GM12878 (cell line): ENCODE data around the gene TBC1D25. TPM values are rescaled to one million over a fixed set of nuclear protein-coding genes. Genes with fewer than 3 reads are reported as not detected.
A peak's percentile ranks its signal among the peaks of the same experiment; 100 is the strongest.

Experiments used
- ATAC-seq: fragments of 200-7000 bp; cut with Tn5 transposase; 3 replicates; pipeline ENCODE4 v1.9.1; 2020; ENCODE audit warnings: mild to moderate bottlenecking, moderate library complexity
- BruUV-seq: library from RNA; stranded (reverse); fragments of 400-500 nt; replicated peaks from 2 replicates; lab custom pipeline; 2021; lab: Mats Ljungman, UMichigan
- CTCF ChIA-PET: fragments of 300-600 bp; sonication (Branson Sonifier 250); formaldehyde crosslinking; extraction: SDS; loops from one replicate; lab custom pipeline; 2021; ENCODE audit warnings: inconsistent platforms; lab: Yijun Ruan, JAX
- POLR2A ChIA-PET: fragments of 350-600 bp; formaldehyde crosslinking; extraction: SDS; loops from one replicate; lab custom pipeline; 2021; ENCODE audit warnings: inconsistent platforms; lab: Charles Lee
- RAD21 ChIA-PET: fragments of 300-600 bp; sonication (Branson Sonifier 250); formaldehyde crosslinking; loops from one replicate; lab custom pipeline; 2023; ENCODE audit warnings: antibody characterized with exemption; ENCODE audit not compliant: unreplicated experiment; lab: Charles Lee
- SMC1A ChIA-PET: fragments of 300-600 bp; sonication (Branson Sonifier 250); formaldehyde crosslinking; loops from one replicate; lab custom pipeline; 2023; ENCODE audit not compliant: unreplicated experiment, uncharacterized antibody; lab: Charles Lee
- DNase-seq: peaks from one replicate; pipeline ENCODE4 v3.0.0-alpha.2; 2011; ENCODE audit warnings: low read depth, low spot score
- FAIRE-seq: peaks from 3 replicates; lab custom pipeline; 2011; peaks lifted over from hg19 to GRCh38; lab: Jason Lieb, UNC
- H2AFZ ChIP-seq: 2 replicates; pipeline ENCODE4 v1.6.0; 2011; ENCODE audit warnings: low read depth, low read length, control low read depth; ENCODE audit not compliant: control insufficient read depth
- H3K27ac ChIP-seq: 2 replicates; pipeline ENCODE4 v1.5.1; 2011; ENCODE audit warnings: control low read depth; ENCODE audit not compliant: control insufficient read depth, insufficient read depth
- H3K27me3 ChIP-seq, 2 experiments: replicated peaks in 1 of 2; 2 replicates each; pipeline versions ENCODE4 v1.6.0 to v1.6.1; 2011; ENCODE audit warnings: low read length in 1 of 2; ENCODE audit not compliant: control insufficient read depth in 2 of 2, insufficient read depth in 2 of 2
- H3K36me3 ChIP-seq, 2 experiments: 2 replicates each; pipeline ENCODE4 v1.5.1; 2011; ENCODE audit warnings: low read length in 1 of 2; ENCODE audit not compliant: control insufficient read depth in 2 of 2, insufficient read depth in 2 of 2
- H3K4me1 ChIP-seq: 2 replicates; pipeline ENCODE4 v1.6.1; 2011; ENCODE audit warnings: mild to moderate bottlenecking, low read length, moderate library complexity, mixed read lengths; ENCODE audit not compliant: control insufficient read depth, insufficient read depth
- H3K4me2 ChIP-seq: 2 replicates; pipeline ENCODE4 v1.6.0; 2011; ENCODE audit warnings: control low read depth; ENCODE audit not compliant: control insufficient read depth, insufficient read depth
- H3K4me3 ChIP-seq: fragments of 200-600 bp; sonication (generic); 2 replicates; pipeline ENCODE4 v1.5.1; 2016
- H3K79me2 ChIP-seq: 2 replicates; pipeline ENCODE4 v1.6.0; 2011; ENCODE audit warnings: low read length; ENCODE audit not compliant: control insufficient read depth, insufficient read depth
- H3K9ac ChIP-seq: 2 replicates; pipeline ENCODE4 v1.8.0; 2011; ENCODE audit warnings: low read length, control low read depth, mixed read lengths; ENCODE audit not compliant: control insufficient read depth, insufficient read depth
- H3K9me3 ChIP-seq: replicated peaks from 3 replicates; pipeline ENCODE4 v1.5.1; 2011; ENCODE audit warnings: mild to moderate bottlenecking, low read length; ENCODE audit not compliant: control insufficient read depth, insufficient read depth
- H4K20me1 ChIP-seq: 2 replicates; pipeline ENCODE4 v1.6.0; 2011; ENCODE audit not compliant: control insufficient read depth, insufficient read depth
- IKZF2 ChIP-seq, 2 experiments: fragments of 450-650 bp; IDR thresholded peaks; 2 replicates each; pipeline ENCODE4 v1.6.1; 2017; ENCODE audit warnings: mild to moderate bottlenecking in 2 of 2, moderate library complexity in 2 of 2
- WGBS: methylation state at CpG from one replicate; pipeline ENCODE4 v1.1.6; 2016; ENCODE audit warnings: low lambda C conversion rate; ENCODE audit not compliant: insufficient replicate concordance, insufficient coverage; ENCODE audit errors: missing lambda C conversion rate; 5-methylcytosine and 5-hydroxymethylcytosine counted together
- in situ Hi-C: fragments of 300-500 bp; cut with MboI; formaldehyde crosslinking; loops from 9 replicates; pipeline ENCODE4 v1.14.3; 2018; ENCODE audit warnings: mixed read lengths
- intact Hi-C: fragments of 100-400 bp; cut with micrococcal nuclease; formaldehyde crosslinking; loops from one replicate; pipeline ENCODE4 v1.14.2; 2022; ENCODE audit not compliant: unreplicated experiment
- polyA plus RNA-seq, 11 experiments: library from polyadenylated mRNA; depleted of rRNA in 4 of 11; unstranded in 6 of 11; stranded (reverse) in 5 of 11; fragments of >200 nt; fragmentation: Nextera tagmentation in 4 of 11; fragmentation: Illumina TruSeq in 1 of 11; extraction: Ambion mirVana in 4 of 11; extraction: Trizol in 1 of 11; gene quantifications; 1 replicate in 1 of 11; 2 replicates in 10 of 11; pipeline versions ENCODE4 v1.2.1 to v1.2.3, GENCODE V29; 2011 to 2016; ENCODE audit warnings: inconsistent platforms in 2 of 11, missing spikeins in 2 of 11, low read depth in 1 of 11
- total RNA-seq, 4 experiments: library from RNA; depleted of rRNA in 3 of 4; stranded (reverse); fragments of >200 nt in 3 of 4; fragmentation: Illumina TruSeq in 1 of 4; extraction: Trizol in 1 of 4; gene quantifications; 2 replicates each; pipeline versions ENCODE4 v1.2.1 to v1.2.3, GENCODE V29; 2013 to 2021
- TF ChIP-seq, protein P1 (sequence below): fragments of 450-650 bp; IDR thresholded peaks from 2 replicates; pipeline ENCODE4 v1.6.1; 2016; ENCODE audit warnings: mild to moderate bottlenecking
- TF ChIP-seq, protein P2 (sequence below): fragments of 450-650 bp; IDR thresholded peaks from 2 replicates; pipeline ENCODE4 v1.6.1; 2017; ENCODE audit warnings: mild to moderate bottlenecking

Gene TBC1D25
- total and polyA plus RNA-seq, 10 of the 15 experiments (the other 5 are each of a cell fraction or from before 2014, with no cell fraction given): 0.79 to 17.3 (median 10.0) TPM

DNA sequence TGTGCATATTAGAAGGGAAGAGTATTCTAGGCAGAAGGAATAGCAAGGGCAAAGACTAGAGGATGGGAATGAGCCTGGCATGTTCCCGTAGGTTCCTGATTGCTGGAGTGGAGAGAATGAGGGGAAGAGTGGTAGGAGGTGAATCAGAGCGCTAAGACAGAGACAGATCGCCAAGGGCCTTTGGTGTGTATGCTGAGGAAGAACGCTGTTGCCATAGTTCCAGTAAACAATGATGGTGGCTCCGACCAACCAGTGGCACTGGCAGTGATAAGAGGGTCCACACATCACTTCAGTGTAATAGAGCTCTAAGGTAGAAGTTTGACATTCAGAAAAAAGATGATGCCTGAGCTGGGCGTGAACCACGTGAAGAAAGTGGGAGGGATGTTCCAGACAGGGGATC, 966 bp downstream of the TBC1D25 start:
- whole genome bisulfite sequencing: 29% methylated on average over 7 of the region's 7 CpGs
- in situ Hi-C loops (no loop called here), intact Hi-C loops (no loop called here)
- ATAC-seq (no peak), FAIRE-seq (no peak), DNase-seq (no peak)
- no peaks in the 10 kb centered on the region for H3K4me1 ChIP-seq
- H3K4me3 ChIP-seq: peak overlapping the region; percentile 73
- H2AFZ ChIP-seq: no peak overlapping the region
- POLR2A ChIA-PET: interaction anchor here (0.8 to 2.6 kb wide), 9 partner anchors 7 to 136 kb away, joined by 3 to 15 read pairs (median 4); partner anchors contain the start of genes EBP, PORCN and RBM3
- SMC1A ChIA-PET: interaction anchor here (1.3 to 2.8 kb wide), 5 partner anchors 9 to 65 kb away, joined by 3 to 11 read pairs (median 7); partner anchors contain the start of gene EBP
- BruUV-seq: TSS peak; percentile 80
- H3K4me2 ChIP-seq: peak overlapping the region; percentile 88
- H3K9ac ChIP-seq: peak overlapping the region; percentile 58
- TF ChIP-seq, protein P1, sequence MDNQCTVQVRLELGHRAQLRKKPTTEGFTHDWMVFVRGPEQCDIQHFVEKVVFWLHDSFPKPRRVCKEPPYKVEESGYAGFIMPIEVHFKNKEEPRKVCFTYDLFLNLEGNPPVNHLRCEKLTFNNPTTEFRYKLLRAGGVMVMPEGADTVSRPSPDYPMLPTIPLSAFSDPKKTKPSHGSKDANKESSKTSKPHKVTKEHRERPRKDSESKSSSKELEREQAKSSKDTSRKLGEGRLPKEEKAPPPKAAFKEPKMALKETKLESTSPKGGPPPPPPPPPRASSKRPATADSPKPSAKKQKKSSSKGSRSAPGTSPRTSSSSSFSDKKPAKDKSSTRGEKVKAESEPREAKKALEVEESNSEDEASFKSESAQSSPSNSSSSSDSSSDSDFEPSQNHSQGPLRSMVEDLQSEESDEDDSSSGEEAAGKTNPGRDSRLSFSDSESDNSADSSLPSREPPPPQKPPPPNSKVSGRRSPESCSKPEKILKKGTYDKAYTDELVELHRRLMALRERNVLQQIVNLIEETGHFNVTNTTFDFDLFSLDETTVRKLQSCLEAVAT: peak; percentile 83
- TF ChIP-seq, protein P2, sequence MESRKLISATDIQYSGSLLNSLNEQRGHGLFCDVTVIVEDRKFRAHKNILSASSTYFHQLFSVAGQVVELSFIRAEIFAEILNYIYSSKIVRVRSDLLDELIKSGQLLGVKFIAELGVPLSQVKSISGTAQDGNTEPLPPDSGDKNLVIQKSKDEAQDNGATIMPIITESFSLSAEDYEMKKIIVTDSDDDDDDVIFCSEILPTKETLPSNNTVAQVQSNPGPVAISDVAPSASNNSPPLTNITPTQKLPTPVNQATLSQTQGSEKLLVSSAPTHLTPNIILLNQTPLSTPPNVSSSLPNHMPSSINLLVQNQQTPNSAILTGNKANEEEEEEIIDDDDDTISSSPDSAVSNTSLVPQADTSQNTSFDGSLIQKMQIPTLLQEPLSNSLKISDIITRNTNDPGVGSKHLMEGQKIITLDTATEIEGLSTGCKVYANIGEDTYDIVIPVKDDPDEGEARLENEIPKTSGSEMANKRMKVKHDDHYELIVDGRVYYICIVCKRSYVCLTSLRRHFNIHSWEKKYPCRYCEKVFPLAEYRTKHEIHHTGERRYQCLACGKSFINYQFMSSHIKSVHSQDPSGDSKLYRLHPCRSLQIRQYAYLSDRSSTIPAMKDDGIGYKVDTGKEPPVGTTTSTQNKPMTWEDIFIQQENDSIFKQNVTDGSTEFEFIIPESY: 0 out of 2 replicates have a peak, but pooled peaks have one; percentile 14
- TF ChIP-seq IKZF2 (IDR thresholded peaks at IDR 0.05): no peak
- H3K9me3 ChIP-seq: no peaks in the 10 kb centered on the region; the same call in 2 of the 3 replicates
- CTCF ChIA-PET: interaction anchor here (0.9 to 3.0 kb wide), 5 partner anchors 12 to 35 kb away, joined by 3 to 14 read pairs (median 4); partner anchors contain the start of genes EBP and PORCN
- RAD21 ChIA-PET: interaction anchor here (0.8 to 1.8 kb wide), 7 partner anchors 18 to 456 kb away, joined by 3 to 9 read pairs (median 4); partner anchors contain the start of genes EBP and SUV39H1
- peaks cover 0 to 5% of the 10 kb centered on the region in 2 experiments; a peak in 1 of 4 replicates for H3K36me3 ChIP-seq
- no peaks in the 10 kb centered on the region for H3K27me3 ChIP-seq
- peak overlapping the region; percentile 81 for H3K27ac ChIP-seq
- H3K79me2 ChIP-seq: peaks cover 20% of the 10 kb centered on the region
- no peaks in the 10 kb centered on the region for H4K20me1 ChIP-seq
